IPS-NIHi7 (cell line): ENCODE measurements around the gene AHR.
A peak's percentile ranks its signal among the peaks of the same experiment; 100 is the strongest.

Experiments
- DNase-seq: peaks from one replicate; pipeline ENCODE4 v3.0.0; 2012; ENCODE audit warnings: mixed read lengths; ENCODE audit errors: extremely low spot score

AHR gene

GRCh38 chr7:17304926-17305325, 6.5 kb downstream of the AHR start:
- no peak for DNase-seq

GRCh38 chr7:17305387-17306171, 7.1 kb downstream of the AHR start:
- DNase-seq = no peak

GRCh38 chr7:17307000-17307399, 8.5 kb downstream of the AHR start:
- no peak for DNase-seq

GRCh38 chr7:17307558-17307957, 9.1 kb downstream of the AHR start:
- DNase-seq = no peak

GRCh38 chr7:17307969-17308648, 9.7 kb downstream of the AHR start:
- no peak for DNase-seq

GRCh38 chr7:17311194-17311593, 12.7 kb downstream of the AHR start:
- DNase-seq = no peak

- peak; percentile 26 for DNase-seq
Measured at GRCh38 chr7:17311952-17312351, 13.5 kb downstream of the AHR start.

- DNase-seq = no peak
Measured at GRCh38 chr7:17312641-17313040, 14.2 kb downstream of the AHR start.

GRCh38 chr7:17313194-17313593, 14.7 kb downstream of the AHR start:
- DNase-seq = no peak

- no peak for DNase-seq
Measured at GRCh38 chr7:17315974-17316373, 17.5 kb downstream of the AHR start.

- no peak for DNase-seq
Measured at GRCh38 chr7:17318146-17318545, 19.7 kb downstream of the AHR start.

- no peak for DNase-seq
Measured at GRCh38 chr7:17319164-17320101, 21.0 kb downstream of the AHR start.

- DNase-seq = no peak
Measured at GRCh38 chr7:17320102-17320497, 21.6 kb downstream of the AHR start.

GRCh38 chr7:17320657-17321056, 22.2 kb downstream of the AHR start:
- no peak for DNase-seq

GRCh38 chr7:17325364-17325763, 26.9 kb downstream of the AHR start:
- DNase-seq = no peak

GRCh38 chr7:17326378-17326777, 27.9 kb downstream of the AHR start:
- no peak for DNase-seq

- DNase-seq = no peak
Measured at GRCh38 chr7:17328641-17329040, 30.2 kb downstream of the AHR start.

- no peak for DNase-seq
Measured at GRCh38 chr7:17329440-17329839, 31.0 kb downstream of the AHR start.

GRCh38 chr7:17331891-17332501, 33.5 kb downstream of the AHR start:
- no peak for DNase-seq

- DNase-seq = no peak
Measured at GRCh38 chr7:17333221-17333620, 34.8 kb downstream of the AHR start.

- DNase-seq = no peak
Measured at GRCh38 chr7:17336168-17336567, 37.7 kb downstream of the AHR start.

- DNase-seq = no peak
Measured at GRCh38 chr7:17339139-17339538, 40.7 kb downstream of the AHR start.
